Superior temporal gyrus (tissue), 1 donor: ENCODE measurements around the gene PTTG1.

Experiments
- DNase-seq: peaks from one replicate; pipeline ENCODE4 v3.0.0-alpha.2; 2016; ENCODE audit errors: extremely low spot score

PTTG1 gene

DNA sequence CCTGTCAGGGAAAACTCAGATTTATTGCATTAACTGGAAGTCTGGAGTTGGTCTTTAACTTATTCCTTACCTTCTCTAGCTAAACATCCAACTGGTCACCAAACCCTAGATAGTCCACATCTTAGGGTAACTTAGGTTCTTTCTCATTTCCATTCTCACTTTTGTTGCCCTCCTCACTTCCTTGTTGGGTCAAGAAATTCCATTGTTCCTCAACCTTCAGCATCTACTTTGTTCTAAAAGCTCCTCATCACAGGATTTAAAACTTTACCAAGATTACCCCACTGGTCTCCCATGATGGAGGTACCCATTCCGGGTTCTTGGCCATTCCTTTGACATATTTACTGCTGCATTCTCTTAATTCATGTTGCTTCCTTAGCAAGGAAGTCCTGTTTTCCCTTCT, 32.1 kb downstream of the PTTG1 start:
- DNase-seq: no peak

DNA sequence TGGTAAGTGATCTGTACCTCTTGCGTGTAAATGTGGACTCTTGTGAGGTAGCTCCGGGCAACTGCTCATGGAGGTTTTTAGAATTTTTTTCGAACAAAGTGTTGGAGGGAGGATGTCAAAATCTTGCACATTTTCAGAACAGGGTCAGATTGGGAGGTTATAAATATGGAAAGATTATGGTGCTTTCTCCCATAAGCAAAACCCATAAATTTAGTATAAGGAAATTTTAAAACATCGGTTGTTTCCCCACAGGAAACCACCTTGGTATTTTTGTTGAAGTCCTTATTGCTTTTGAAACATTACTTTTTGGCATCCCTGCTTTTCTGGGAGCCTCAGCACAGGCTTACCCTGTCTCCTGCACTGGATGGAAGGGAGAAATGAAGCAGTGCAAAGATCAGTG, 33.9 kb downstream of the PTTG1 start:
- no peak for DNase-seq

DNA sequence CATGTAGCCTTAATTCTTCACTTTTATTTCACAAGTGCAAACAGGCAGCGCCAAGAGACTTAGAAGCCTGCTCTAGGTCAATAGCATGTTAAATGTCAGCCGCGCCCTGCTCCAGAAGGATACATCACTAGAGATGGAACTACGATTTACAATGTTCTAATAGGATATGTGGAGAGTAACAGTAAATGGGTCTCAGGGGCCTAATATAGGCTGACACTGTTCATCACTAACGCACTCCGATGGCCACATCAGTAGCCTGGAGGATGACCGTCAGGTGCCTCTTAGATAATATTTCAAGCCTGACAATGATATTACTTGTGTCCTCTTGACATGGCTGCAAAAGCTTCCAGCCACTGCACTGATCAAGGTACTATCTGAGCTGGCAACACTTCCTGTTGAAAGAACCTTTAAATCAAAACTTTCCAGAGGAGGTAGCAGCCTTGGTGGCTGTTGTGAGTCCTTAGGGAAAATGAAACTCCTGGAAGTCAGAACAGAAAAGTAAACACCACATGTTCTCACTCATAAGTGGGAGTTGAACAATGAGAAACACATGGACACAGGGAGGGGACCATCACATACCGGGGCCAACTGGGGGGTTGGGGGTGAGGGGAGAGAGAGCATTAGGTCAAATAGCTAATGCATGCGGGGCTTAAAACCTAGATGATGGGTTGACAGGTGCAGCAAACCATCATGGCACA, 35.0 kb downstream of the PTTG1 start:
- no peak for DNase-seq

DNA sequence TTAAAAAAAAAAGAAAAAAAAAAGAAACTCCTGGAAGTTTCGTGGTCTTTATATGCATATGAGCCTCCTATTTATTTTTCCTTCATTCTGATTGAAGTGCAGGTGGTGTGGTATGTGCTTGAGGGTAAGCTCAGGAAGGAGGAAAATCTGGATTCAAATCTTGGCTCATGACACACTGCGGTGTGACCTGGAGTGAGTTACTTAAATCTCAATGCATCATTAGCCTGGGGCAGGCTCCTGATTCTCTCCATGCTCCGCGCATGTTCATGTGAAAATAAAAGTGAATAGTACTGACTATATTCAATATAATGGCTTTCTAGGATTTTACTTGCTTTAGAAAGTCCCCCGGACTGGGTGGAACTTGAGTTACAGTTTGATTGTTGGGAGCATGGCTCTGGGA, 35.6 kb downstream of the PTTG1 start:
- no peak for DNase-seq

DNA sequence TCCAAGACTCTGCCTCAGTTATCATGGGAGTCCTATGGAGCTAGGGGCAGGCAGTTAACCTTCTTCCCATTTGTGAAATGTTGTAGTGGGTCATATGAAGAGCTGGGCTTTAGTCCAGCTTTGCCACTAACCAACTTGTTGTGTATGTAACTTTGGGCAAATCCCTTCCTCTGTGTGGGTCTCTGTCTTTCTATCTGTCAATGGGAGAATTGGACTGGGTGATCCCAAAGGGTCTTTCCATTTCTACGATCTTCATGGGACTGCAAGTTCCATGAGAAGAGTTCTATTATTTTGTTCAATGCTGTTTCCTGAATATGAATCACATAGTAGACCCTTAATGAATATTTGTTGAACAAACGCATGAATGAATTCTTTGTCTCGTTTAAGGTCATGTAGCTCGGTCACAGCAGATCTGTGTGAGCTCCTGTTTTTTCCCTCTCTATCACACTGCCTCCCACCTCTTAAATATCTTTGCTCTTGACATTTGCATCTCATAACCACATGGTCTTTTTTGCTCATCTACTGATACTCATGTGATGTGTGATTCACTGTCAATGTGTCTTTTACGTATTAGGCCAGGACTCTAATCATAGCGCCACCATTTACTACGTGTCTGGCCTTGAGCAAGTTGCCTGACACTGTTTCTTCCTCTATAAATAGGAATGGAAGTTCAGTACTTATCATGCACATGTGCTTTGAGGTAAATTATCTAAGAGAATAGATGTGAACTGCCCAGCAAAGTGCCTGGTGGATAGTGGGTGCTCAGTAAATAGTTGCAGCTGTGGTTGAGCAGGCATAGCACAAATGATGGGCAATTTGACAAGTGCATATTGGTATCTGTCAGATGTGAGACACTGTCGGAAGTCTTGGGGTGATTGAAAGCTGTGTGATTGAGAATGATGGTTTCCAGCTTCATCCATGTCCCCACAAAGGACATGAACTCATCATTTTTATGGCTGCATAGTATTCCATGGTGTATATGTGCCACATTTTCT, 37.4 kb downstream of the PTTG1 start:
- DNase-seq: no peak

DNA sequence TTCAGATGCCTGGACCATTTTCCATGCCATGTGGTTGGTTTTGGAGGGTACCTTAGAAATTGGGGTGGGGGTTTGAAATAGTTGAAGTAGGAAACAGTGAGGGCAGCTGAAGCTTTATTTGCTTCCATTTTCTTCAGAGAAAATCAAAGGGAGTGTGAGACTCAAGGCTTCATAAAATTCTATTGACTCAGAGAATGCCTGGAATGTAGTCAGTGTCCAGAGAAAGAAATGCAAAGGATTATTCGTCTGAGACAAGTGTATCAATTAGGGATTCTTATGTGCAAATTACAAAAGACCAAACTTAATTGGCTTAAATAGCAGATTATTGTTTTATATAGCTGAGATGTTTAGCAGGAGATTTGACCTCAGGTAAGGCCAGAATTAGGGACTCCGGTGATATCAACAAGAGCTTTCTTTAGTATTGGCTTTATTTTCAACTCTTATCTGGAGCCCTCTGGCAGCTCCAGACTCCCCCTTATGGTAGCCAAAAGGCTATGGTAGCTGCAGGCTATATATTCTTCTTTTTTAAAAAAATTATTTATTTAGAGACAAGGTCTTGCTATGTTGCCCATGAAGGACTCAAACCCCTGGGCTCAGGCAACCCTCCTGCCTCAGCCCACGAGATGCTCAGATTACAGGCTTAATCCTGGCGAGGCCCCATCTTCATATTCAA, 38.9 kb downstream of the PTTG1 start:
- no peak for DNase-seq

DNA sequence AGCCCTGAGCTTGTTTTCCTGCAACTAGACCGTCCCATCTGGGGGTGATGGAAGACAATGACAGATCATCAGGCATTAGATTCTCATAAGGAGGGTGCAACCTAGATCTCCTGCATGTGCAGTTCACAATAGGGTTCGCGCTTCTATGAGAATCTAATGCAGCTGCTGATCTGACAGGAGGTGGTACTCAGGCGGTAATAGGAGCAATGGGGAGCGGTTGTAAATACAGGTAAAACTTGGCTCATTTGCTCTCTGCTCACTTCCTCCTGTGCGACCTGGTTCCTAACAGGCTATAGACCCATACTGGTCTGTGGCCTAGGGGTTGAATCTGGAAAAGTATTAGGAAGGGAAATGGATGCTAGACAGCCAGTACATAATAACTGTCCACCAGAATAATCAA, 39.7 kb downstream of the PTTG1 start:
- DNase-seq: no peak

DNA sequence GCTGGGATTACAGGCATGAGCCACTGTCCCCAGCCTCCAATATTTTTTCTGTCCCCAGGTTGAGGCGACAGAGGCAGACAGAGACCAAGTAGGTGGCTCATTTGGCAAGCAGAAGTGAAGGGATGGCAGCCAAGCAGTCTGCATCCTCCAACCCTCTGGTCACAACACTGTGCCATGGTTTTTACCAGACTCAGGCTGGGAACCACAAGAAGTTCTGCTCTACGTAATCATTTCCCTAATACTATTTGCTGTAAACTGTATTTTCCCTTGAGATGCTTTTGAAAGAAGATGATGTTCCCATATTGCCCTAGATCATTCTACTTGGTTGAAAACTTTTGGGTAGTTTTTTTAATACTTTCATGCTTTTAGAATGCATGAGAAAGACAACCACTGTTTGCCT, 40.5 kb downstream of the PTTG1 start:
- no peak for DNase-seq

DNA sequence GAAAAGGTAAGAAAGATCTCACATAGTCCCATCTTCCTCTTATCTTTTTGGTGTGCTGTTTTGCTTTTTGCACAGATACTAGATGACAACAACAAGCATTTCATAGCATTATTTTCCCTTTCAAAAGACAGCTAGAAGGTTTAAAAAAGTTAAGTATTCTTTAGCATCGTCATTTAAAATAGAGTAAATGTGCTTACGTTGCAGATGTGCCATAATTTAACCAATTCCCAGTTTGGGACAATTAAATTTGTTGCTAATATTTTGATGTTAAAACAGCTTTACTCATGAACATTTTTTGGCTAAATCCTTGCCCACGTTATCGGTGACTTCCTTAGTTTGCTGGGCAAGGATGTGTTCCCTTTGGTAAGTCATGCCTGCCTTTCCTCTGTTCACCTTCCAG, 41.6 kb downstream of the PTTG1 start:
- DNase-seq: no peak

DNA sequence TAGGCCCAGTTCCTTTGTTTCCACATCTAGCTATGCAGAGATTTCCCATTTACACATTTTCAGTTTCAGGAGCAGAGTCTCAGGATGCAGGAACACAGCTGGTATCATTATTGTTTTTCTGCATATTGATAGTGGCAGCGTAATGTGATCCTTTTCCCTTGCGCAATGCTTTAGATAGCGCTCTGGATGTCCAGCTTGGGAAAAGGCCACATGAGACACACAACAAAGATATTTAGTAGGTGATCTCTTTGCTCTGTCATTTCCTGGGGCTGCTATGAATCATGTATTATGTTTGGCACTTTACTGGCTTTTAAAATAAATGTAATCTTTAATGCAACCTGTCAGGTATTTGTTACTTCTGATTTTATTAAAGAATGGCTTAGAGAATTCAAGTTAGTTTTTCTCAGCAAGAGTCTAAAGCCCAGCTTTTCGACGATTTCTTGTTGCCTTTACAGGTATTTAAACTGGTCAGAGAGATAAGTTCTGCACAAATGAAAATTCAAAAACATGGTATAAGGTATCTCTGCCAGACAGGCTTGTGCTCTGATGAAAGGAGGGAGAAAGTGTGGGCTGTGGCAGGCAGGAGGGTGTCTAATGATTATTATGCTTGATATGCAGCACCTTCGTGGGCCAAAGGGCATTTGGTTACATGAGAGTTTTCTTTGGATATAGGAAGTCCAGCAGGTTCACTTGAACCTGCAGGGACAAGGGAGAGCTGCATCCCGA, 42.2 kb downstream of the PTTG1 start:
- DNase-seq: no peak

DNA sequence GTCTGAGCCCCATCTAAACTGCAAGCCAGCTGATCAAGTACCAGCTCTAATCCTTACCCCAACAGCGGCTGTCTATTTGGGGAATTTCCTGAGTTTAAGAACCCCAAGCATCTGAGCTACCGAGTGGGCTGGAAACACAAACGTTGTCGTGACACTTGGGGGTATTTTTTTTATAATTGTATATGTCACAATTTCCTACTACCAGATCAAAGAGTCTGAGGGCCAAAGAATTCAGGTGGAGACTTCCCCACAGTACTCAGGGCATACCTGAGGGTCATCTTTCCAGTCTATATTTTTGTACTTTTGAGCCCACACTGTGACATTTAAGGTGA, 42.8 kb downstream of the PTTG1 start:
- DNase-seq: no peak

DNA sequence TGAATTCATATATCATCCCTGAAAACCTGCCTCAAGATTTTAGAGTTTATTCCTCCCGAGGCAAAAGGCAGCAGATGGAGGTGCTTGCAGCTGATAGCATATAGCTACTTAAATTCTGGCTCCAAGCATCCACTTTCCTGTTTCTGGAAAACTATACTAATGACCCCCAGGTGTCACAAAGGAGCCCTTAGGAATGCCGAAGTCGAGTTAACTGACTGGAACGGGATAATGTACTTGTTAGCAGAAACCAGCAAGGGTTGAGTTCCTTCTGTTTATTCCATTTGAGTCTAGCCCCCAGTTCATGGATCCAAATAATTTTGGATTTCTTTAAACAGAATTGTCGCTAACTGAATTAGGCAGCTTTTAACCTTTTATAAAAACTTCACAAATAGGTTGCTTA, 44.5 kb downstream of the PTTG1 start:
- no peak for DNase-seq

DNA sequence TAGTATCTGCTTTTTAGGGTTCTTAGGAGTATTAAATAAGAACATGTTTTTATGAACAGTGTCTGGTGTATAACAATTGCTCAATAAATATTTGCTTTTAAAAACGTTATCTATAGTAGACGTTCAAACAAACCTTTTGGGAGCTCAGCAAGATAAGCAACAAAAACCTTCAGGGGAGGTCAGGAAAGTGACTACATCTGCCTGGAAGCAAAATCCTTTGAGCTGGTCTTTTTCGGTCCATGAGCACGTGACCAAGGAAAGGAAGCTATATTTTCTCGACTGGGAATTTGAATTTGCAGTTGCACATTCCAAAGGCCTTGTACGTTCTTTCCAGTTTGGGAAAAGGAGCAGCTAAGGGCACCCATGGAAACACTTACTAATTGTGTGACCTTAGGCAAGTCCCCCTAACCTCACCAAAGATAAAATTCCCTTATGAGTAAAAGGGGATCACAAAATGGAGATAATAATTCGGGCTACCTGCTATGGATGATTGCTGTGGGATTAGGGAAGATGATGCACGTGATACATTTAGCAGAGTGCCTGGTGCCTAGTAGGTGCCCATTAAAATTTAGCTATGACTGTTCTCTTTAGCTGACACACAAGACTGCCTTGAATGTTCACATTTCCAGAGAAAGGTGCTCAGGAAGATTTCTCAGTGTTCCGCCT, 45.4 kb downstream of the PTTG1 start:
- DNase-seq: no peak

DNA sequence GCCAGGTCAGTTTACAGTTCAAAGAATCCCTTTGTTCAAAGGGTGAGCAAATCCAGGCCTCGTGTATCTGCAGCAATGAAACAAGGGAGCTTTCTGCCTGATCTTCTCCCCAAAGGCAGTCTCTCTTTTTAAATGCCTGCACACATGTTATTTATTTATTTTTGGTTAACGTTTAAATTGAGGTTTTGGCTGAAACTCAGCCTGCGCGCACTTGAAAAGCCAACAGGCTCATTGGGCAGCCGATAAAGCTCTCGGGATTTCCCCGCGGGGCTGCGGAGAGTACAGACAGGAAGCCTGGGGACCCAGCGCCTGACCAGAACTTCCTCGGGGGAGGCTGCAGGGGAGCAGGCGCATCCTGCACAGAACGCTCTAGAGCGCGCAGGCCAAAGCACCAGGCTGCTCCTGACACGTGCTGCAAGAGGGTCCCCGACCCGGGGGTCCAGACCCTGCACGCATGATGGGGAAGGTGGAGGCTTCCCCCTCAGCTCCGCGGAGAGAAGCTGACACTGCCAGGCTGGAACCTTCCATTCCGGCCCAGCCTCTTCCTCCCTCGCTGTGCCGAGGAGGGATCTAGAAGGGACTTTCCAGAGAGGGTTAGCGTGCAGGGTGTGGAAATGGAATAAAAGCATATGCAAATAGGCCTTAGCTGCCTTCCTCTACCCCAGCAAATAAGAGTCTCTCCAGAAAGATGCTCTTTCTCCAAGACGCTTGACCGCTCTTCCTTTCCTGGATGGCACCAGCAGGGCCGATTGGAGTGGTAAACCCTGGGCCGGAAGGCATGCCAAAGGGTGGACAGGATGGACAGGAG, 46.1 kb downstream of the PTTG1 start:
- no peak for DNase-seq

DNA sequence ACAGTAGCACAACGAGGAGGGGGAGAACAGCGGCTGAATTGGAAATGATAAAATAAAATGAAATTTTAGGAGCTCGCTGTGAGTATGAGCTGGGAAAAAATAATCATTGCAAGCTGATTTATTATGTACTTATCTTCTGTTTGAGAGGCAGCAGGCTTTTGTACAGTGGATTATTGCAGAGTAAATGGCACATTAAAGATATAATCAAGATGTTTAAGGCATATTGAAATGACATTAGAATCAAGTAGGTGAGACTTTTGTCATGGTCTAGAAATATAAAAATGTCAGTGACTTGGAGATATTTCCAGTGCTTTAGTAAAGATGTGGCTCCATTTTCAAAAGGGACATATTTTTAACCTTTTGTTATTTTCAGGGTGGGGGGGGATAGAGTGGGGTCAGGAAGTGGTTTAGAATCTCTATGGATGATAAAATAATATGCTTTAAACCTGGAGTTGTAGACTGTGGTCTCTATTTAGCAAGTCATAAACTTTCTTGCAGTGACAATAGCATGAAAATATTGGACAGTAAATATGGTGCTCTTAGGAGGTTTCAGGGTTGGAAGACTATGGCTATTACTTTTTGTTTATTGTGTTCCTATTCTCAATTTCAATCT, 46.8 kb downstream of the PTTG1 start:
- no peak for DNase-seq

DNA sequence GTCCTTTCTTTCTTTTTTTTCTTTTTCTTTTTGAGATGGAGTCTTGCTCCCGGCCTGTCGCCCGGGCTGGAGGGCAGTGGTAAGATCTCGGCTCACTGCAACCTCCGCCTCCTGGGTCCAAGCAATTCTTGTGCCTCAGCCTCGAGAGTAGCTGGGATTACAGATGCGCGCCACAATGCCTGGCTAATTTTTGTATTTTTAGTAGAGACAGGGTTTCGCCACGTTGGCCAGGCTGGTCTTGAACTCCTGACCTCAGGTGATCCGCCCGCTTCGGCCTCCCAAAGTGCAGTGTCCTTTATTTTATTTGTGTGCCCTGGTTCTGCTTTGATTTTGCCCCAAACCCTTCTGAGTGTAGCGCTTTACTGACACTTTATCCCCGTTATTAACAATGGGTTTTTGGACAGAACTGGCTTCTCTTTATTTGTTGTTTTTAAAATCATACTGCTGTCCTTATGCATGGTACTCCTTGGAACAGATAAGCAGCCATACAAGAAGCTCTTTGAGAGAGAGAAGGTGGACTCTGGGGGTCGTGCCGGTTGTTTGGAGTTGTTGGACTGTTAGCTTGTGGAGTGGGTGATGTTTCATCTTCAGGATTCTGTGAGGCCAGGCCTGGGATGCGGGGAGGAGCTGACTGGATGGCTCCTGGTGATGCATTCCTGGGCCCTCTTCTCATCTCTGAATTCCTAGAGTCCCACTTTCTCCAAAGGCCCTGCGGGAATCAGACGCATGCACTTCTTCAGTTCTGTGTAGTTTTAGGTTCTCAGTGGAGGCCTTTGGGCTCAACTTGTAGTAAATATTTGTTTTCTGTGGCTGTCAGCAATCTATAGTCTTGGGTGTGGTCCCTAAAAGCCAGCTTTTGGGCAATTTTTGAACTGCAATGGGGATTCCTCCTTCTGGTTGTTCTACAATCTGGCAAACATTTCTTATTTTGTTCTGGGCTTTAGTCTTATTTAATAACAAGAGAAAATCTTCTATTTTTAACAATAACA, 47.8 kb downstream of the PTTG1 start:
- no peak for DNase-seq

DNA sequence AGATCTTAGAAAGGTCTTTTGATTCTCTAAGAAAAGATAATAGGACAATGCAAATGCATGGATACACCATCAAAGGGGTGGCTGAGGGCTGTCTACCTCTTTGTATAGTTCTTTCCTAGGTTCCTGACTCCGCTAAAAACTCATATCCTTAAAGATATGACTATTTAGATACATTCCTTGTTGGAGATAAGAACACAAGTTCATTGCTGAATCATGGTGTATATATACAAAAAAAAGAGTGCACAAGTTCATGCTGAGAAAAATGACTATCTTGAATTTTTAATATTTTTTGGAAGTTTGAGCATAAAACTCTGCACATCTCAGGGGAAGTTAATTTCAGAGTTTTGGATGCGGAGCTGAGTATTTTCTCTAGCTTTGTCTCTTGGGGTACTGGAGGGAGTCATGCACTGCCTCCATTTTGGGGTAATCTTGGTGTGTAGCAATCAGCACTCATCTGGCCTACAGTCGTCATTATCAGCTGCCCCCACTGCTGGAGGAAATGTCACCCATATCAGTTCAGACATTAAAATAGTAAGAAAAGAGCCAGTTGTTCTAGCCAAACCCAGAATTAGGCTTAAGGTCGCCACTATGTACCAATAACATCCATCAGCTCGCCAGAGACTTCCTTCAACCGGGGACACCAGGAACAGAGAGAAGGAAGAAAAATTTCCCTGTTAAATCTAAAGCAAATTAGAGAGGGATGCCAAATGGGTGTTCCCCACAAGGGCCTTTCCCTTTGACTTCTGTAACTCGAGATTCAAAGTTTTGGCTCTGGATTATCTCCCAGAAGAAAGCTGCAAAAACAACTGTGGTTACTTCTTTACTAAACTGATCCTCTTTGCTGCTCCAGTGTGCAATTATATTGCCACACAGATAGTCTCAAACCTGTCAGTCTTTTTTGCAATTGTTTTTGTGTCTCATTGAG, 49.0 kb downstream of the PTTG1 start:
- DNase-seq: no peak

DNA sequence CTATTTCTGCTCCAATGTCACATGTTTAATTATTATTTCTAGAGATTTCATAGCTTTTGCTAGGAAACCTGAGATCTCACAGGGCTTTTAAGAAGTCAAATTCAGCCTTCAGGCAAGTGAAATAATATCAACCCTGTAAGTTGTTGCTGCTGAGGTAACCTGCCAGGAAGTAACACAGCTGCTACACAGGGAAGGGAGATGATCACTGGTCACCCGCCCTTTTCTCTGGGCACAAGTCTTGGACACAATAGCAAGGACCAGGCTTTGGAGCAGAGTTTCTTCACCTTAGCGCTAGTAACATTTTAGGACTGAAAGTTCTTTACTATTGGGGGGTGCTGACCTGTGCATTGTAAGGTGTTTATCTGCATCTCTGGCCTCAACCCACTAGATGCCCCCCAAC, 50.1 kb downstream of the PTTG1 start:
- DNase-seq: no peak
